Ecto neural progenitor cell (in vitro differentiated cells): ENCODE data around the gene SLC44A3.

Source experiments
- DNase-seq: peaks from one replicate; pipeline ENCODE4 v3.0.0-alpha.2; 2018; ENCODE audit warnings: low spot score

Gene SLC44A3

DNA sequence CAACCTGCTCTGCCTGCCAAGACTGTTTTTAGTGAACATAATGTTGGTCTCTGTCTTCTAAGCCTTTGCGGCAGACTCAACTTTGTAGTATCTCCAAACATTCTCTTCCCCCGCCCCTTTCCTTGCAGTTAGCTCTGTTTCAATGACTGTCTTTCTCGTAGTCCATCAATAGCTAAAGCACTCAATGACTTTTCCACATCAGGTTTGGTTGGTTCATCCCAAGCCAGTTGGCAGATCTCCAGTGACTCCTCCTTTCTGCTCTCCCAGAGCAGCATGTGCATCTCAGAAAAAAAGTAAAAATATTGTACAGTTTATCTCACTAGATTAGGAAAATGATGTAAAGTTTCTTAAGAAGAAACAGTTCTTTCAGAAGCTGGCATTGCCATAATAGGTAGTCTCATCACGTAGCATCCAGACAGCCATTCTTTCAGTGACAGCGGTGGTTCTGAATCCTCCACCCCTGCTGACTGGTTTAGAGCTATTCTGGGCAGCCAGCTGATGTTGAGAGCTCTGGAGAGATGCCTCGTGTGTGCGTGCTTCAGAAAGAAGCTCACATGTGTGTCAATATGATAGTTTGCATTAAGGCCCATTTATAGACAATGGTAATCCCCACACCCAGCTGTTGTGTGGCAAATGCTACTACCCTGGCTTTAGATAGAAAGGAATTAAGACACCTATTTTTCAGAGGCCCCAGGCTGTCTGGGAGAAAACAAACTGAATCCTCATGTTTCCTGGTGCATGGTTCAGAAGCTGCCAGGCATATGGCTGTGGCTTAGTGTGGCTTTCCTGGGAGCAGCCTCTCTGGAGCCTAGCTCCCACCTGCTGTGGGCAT lies 53.6 kb downstream of the SLC44A3 start:
- no peak for DNase-seq

GRCh38 chr1:94874423-94874822 lies 54.3 kb downstream of the SLC44A3 start:
- no peak for DNase-seq

DNA sequence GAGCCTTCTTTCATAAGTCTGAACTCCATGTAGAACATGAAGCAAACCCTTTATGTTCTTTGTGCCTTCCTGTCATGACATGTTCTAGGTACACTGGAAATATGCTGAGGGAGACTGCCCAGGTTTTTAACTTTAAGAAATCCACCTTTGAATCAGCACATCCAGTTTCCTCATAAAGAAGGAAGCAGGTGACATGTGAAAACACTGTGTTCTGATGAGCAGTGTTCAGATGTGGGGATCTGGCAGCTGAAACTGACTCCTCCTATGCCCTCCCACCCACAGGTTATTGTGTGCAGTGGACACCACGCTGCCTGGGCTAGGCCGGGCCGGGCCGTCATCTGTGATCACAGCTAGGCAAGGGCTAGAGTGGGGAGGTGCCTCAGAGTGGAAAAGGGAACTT lies 55.6 kb downstream of the SLC44A3 start:
- DNase-seq, result no peak

- no peak for DNase-seq
These were observed 56.2 kb downstream of the SLC44A3 start for GRCh38 chr1:94876362-94876761.

- DNase-seq, result no peak
These were observed 58.2 kb downstream of the SLC44A3 start for GRCh38 chr1:94878329-94878728.

DNA sequence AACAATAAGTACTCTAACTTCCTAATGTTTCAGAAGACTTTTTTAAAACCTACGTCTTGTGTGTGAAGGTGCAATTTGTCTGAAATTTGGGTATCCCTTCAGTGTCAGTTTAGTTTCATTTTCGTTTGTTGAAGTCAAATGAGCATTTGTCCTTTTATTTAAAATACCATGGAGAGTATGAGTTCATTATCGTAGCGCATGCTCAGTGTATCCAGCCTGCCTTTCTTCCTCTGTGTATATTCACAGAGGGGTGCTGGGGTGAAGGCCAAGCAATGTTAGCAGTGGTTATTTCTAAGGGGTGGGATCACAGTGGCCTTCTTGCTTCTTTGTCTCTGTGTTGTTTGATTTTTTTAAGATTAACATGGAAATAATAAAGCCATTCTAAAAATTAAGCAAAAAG lies 63.5 kb downstream of the SLC44A3 start:
- DNase-seq, result no peak

- DNase-seq, result peak; percentile 81
These were observed 63.9 kb downstream of the SLC44A3 start for GRCh38 chr1:94884106-94884505.

DNA sequence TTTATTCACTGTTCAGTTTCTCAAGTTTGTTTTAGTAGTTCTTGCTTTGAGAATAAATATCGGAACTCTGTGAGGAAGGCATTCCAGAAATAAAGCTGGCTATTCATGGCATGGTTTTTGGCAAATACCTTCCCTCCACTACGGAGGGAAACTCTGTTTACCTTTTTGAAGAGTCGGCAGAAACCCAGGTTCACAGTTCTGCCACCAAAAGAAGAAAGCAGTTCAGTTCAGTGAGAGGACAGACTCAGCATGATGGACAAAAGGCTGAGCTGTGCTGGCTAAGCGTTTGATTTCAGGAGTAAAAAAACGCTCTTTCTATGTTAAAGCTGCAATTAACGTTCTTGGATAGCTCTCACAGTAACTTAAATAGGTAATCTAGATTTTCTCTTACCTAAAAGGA lies 64.3 kb downstream of the SLC44A3 start:
- DNase-seq, result no peak

DNA sequence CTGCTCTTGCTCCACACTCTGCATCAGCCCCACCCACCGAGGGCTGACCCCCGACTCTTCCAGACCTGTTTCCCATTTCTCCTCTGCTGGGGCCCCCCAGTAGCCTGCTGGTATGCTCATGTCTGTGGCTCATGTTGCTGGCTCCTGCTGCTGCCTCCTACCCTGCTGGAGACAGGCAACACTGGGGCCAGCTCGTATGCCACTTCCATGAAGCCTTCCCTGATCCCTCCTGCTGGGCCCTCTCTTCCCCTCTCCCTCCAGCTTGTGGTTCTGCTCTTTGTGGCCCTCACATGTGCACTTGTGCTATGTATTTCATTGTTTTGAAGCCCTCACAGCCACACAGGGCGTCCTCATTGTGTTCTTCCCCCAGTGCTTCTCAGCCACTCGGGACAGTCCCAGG lies 66.2 kb downstream of the SLC44A3 start:
- no peak for DNase-seq

GRCh38 chr1:94887106-94887505 lies 66.9 kb downstream of the SLC44A3 start:
- no peak for DNase-seq

DNA sequence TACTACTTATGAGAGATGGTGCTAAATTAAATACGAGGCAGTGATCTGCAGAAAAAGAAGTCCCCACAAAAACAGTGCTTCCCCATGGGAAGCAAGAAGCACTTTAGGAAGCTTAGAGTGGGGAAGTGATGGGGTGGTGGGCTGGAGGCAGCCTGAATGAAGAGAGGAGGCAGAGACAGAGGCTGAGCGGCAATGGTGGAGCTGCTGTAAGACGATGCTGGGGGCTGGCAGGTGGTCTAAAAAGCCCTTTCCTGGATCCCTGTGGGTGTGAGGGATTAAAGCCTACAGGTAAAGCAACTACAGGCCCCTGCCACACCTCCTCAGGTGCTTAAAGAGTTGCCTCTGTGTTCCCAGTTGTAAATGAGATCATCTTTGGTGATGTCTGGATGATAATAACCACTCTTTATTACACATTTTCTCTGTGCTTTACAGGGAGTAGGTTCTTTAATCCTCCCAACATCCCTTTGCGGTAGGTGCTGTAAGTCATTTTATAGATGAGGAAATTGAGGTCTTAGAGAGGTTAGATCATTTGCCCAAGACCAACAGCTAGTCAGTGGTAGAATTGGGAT lies 67.5 kb downstream of the SLC44A3 start:
- DNase-seq, result no peak

GRCh38 chr1:94888201-94888600 lies 68.0 kb downstream of the SLC44A3 start:
- no peak for DNase-seq

DNA sequence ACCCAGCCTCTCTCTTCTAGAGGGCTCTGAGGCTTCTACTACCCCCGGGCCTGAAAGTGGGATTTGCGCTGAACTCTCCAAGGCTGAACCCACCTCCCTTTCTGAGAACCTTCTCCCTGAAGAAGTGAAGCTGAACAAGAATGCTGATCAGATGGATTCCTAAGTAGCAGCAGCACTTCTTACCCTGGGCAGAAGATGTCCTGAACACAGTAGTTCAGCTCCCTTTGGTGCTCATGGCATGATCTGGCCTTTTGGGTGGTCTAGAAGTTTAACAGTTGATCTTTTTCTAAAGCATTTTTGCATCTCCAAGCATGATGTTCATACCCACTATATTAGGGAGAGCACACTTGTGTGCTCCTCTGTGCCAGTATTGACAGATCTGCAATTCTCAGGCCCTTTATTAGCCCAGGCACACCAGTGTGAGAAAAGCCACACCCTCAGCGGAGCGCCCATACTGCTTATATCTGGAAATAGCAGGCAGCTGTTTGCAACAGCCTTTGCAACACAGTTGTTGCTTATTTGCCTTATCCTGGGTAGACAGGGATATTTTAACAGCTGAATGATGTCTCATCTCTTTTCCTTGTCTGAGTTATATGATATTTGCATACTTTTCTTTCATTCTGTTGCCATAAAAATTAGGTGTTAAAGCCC lies 72.6 kb downstream of the SLC44A3 start:
- no peak for DNase-seq

DNA sequence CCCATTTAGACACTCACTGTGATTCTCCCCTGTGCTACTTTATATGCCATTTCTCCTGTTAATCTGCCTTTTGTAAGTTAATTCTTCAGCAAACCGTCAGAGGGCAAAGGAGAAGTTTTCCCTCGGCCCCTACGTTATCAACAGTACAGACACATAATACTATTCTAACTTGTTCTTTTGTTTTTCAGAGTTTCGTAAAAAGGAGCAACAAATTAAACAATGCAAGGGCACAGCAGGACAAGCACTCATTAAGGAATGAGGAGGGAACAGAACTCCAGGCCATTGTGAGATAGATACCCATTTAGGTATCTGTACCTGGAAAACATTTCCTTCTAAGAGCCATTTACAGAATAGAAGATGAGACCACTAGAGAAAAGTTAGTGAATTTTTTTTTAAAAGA lies 74.5 kb downstream of the SLC44A3 start:
- DNase-seq, result no peak

GRCh38 chr1:94895518-94895917 lies 75.4 kb downstream of the SLC44A3 start:
- no peak for DNase-seq

DNA sequence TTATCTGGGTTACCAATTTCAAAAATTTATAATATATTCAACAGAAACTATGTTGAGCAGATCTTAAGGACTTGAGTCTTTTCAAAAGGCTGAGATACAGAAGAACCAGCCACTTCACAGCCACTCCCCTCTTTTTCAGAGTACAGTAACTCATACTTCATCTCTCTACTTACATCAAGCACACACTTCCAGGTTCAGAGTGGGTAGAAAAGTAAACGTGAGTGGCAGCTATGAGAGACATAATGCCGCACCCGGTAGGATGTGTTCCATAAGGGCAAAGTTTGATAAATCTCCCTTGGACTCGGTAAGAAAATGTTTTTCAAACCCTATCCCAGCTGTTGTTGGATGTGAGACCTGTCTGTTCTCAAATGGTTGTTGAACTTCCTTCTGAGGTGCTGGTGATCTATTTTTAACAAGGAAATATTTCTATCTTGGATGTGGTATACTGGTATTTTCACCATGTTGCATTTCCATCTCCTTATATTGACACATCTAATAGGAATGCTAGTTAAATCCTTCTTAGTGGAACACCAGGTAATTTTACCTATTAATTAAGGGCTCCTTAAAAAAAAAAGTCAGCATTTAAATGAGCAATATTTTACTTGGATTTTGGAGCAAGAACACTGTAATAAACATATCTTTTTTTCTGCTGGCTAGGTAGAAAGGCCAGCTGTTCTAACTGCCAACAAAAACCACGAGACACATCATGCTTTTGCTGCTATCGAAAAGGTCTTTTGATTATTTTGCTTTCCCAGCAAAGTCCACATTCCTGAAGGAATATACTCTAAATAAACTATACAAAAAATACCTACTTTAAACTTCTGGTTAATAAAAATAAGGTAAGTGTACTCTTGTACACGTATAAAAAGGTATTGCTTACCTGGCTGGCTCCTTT lies 78.6 kb downstream of the SLC44A3 start:
- no peak for DNase-seq

- no peak for DNase-seq
These were observed 79.6 kb downstream of the SLC44A3 start for GRCh38 chr1:94899756-94900155.

DNA sequence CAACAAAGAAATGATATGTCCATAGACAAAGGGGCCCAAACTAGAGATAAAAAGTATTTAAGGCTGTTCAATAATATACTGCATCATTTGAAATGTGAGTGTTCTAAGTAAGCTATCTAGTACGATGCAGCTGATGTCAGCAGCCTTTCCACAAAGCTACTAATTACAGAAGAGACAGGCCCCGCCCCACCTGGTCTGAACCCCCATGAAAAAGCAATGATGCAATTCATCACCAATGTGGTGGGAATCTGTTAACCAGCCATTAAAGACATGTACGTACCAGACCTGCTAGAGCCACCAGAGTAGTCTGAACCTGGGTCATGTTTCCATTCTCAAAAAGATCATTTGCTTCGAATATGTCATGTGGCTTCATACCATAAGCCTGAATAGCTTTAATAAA lies 81.7 kb downstream of the SLC44A3 start:
- DNase-seq, result no peak

DNA sequence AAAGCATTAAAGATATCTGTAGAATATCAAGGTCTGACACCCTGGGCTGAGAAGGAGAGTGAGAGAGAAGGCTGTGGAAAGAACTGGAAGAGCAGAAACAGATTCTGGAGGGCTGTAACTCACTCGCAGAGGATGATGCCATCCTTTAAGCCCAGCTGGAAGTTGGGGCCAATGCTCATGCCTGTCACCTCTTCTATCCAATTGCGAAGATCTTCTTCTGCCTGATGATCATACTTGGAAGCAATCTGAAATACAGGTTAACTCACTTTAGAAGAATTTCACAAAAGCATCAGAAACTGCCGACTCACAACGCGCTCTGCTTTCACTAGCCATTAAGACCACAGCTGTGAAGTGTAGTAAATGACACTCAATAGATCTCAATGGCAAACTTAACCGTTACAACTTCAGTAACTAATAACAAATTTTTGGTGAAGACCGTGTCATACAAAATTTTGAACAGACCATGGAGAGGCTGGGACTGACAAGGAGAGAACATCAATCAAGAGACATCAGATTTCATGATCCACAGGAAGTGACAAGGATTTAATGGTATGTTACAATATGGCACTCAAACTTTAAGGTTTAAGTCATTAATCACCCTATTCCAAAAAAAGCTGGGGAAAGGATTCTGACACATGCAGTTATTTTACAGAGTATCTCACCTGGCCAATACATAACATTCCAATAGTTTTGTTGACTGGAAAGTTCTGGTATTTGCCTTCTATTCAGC lies 83.3 kb downstream of the SLC44A3 start:
- DNase-seq, result no peak

- DNase-seq, result no peak
These were observed 85.0 kb downstream of the SLC44A3 start for GRCh38 chr1:94905207-94905606.

DNA sequence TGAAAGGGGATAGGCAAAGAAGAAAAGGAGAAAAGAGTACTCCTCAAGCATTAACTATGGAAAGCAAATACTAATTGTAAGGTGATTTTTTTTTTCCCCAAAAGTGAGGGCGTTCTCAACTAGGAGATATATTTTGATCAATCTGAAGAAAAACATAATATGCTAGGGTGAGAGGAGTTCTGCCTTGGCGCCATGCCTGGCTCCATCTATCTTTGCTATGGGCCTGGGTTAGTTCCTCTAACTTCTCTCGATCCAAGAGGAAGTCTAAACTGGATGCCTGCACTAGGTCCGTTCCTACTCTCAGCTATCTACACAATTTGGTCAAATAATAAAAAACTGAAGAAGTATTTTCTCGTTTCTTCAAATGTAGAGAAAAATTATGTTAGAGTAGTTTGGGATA lies 86.2 kb downstream of the SLC44A3 start:
- DNase-seq, result no peak

GRCh38 chr1:94907136-94907535 lies 87.0 kb downstream of the SLC44A3 start:
- no peak for DNase-seq
